HG03064 (cell line): ENCODE data around the gene RASGRP2.

Experiments
- ATAC-seq: cut with Tn5 transposase; IDR thresholded peaks from one replicate; pipeline ENCODE4 v1.9.1; 2021; ENCODE audit warnings: low read depth; ENCODE audit not compliant: unreplicated experiment

RASGRP2 gene

GRCh38 chr11:64743591-64744543, at the start of gene RASGRP2:
Gene RASGRP2, minus strand, starts transcription at chr11:64744142. Its CDS starts 1,276 bp downstream, at chr11:64742866.
- no peak for ATAC-seq

- ATAC-seq: no peak
Observed at GRCh38 chr11:64792482-64792881, 48.5 kb upstream of the RASGRP2 start.

- no peak for ATAC-seq
Observed at GRCh38 chr11:64791781-64792291, 47.9 kb upstream of the RASGRP2 start.

GRCh38 chr11:64790205-64791095, 46.5 kb upstream of the RASGRP2 start:
- ATAC-seq: no peak

GRCh38 chr11:64789331-64790204, 45.6 kb upstream of the RASGRP2 start:
- no peak for ATAC-seq

GRCh38 chr11:64788321-64789215, 44.6 kb upstream of the RASGRP2 start:
- ATAC-seq: no peak

GRCh38 chr11:64787526-64788320, 43.8 kb upstream of the RASGRP2 start:
- ATAC-seq: no peak

- no peak for ATAC-seq
Observed at GRCh38 chr11:64786308-64786707, 42.4 kb upstream of the RASGRP2 start.

- ATAC-seq: no peak
Observed at GRCh38 chr11:64784813-64785581, 41.1 kb upstream of the RASGRP2 start.

- peak; percentile 77 for ATAC-seq
Observed at GRCh38 chr11:64778473-64779298, 34.7 kb upstream of the RASGRP2 start, which contains the start of gene SF1. Gene SF1, minus strand, starts transcription at chr11:64778542. Its CDS starts 150 bp downstream, at chr11:64778392.

GRCh38 chr11:64778223-64778472, 34.2 kb upstream of the RASGRP2 start:
- ATAC-seq: peak; percentile 26

- ATAC-seq: peak; percentile 28
Observed at GRCh38 chr11:64777449-64778222, 33.7 kb upstream of the RASGRP2 start.

GRCh38 chr11:64776875-64777274, 32.9 kb upstream of the RASGRP2 start:
- ATAC-seq: no peak

- no peak for ATAC-seq
Observed at GRCh38 chr11:64776425-64776824, 32.5 kb upstream of the RASGRP2 start.

- ATAC-seq: no peak
Observed at GRCh38 chr11:64774144-64774543, 30.2 kb upstream of the RASGRP2 start.
